OCI-LY1 (cell line): ENCODE measurements around the gene ROBO1.

Source experiments
- H2AFZ ChIP-seq: fragments of 200-600 bp; sonication (generic), shearing (Covaris generic); 2 replicates; pipeline ENCODE4 v1.6.0; 2014; ENCODE audit warnings: antibody characterized with exemption, mild to moderate bottlenecking, low read length
- H3F3A ChIP-seq: fragments of 200-600 bp; sonication (generic), shearing (Covaris generic); 2 replicates; pipeline ENCODE4 v1.6.0; 2014; ENCODE audit warnings: mild to moderate bottlenecking, antibody characterized with exemption, low read length, moderate library complexity; ENCODE audit not compliant: insufficient read depth
- H3K27ac ChIP-seq: fragments of 200-600 bp; sonication (generic); 2 replicates; pipeline ENCODE4 v1.5.1; 2014; ENCODE audit warnings: low read length, mixed run types, mild to moderate bottlenecking, low read depth; ENCODE audit not compliant: poor library complexity, severe bottlenecking
- H3K27me3 ChIP-seq: fragments of 200-600 bp; sonication (generic); 2 replicates; pipeline ENCODE4 v1.6.0; 2014; ENCODE audit warnings: antibody characterized with exemption, mild to moderate bottlenecking, low read length, moderate library complexity; ENCODE audit not compliant: insufficient read depth
- H3K36me3 ChIP-seq: fragments of 200-600 bp; sonication (generic); 2 replicates; pipeline ENCODE4 v1.6.1; 2014; ENCODE audit warnings: mild to moderate bottlenecking, antibody characterized with exemption, low read length, moderate library complexity, mixed read lengths; ENCODE audit not compliant: insufficient read depth
- H3K4me1 ChIP-seq: fragments of 200-600 bp; sonication (generic); 2 replicates; pipeline ENCODE4 v1.5.1; 2014; ENCODE audit warnings: mild to moderate bottlenecking, low read length, moderate library complexity; ENCODE audit not compliant: insufficient read depth, severe bottlenecking
- H3K4me2 ChIP-seq: fragments of 200-600 bp; sonication (generic), shearing (Covaris generic); 2 replicates; pipeline ENCODE4 v1.6.1; 2014; ENCODE audit warnings: low read length
- H3K4me3 ChIP-seq: fragments of 200-600 bp; sonication (generic); 2 replicates; pipeline ENCODE4 v1.5.1; 2014; ENCODE audit warnings: low read length, low read depth, mild to moderate bottlenecking, mixed read lengths; ENCODE audit not compliant: poor library complexity, severe bottlenecking
- H3K79me2 ChIP-seq: fragments of 200-600 bp; shearing (Covaris generic); 2 replicates; pipeline ENCODE4 v1.6.1; 2016; ENCODE audit warnings: mixed run types, low read length, mixed read lengths; ENCODE audit not compliant: insufficient read depth
- H3K9ac ChIP-seq: fragments of 200-600 bp; sonication (generic), shearing (Covaris generic); 2 replicates; pipeline ENCODE4 v1.6.1; 2014; ENCODE audit warnings: mild to moderate bottlenecking, low read length, mixed read lengths
- H3K9me2 ChIP-seq: fragments of 200-600 bp; sonication (generic), shearing (Covaris generic); 2 replicates; pipeline ENCODE4 v1.6.1; 2014; ENCODE audit warnings: low read depth, mild to moderate bottlenecking, low read length, mixed read lengths
- H3K9me3 ChIP-seq: fragments of 200-600 bp; shearing (Covaris generic); 2 replicates; pipeline ENCODE4 v1.6.1; 2014; ENCODE audit warnings: low read length, mixed read lengths
- H4K20me1 ChIP-seq: fragments of 200-600 bp; sonication (generic), shearing (Covaris generic); 2 replicates; pipeline ENCODE4 v1.6.0; 2016; ENCODE audit warnings: mild to moderate bottlenecking, low read length; ENCODE audit not compliant: insufficient read depth
- CTCF ChIP-seq: fragments of 200-600 bp; sonication (generic), shearing (Covaris generic); IDR thresholded peaks from 2 replicates; pipeline ENCODE4 v1.5.1; 2017; ENCODE audit warnings: mild to moderate bottlenecking, antibody characterized with exemption, low read length, moderate library complexity, mixed read lengths
- EZH2 ChIP-seq: fragments of 200-600 bp; sonication (generic), shearing (Covaris generic); IDR thresholded peaks from 2 replicates; pipeline ENCODE4 v1.8.0; 2017; ENCODE audit warnings: borderline replicate concordance, mixed run types, mild to moderate bottlenecking, antibody characterized with exemption, low read length, moderate library complexity, mixed read lengths

The ROBO1 gene

GRCh38 chr3:79003994-79004393 lies 763.8 kb downstream of the ROBO1 start:
- Histone ChIP-seq H3K9me2 (no peaks in the 10 kb centered on the region), H2AFZ (no peak overlapping the region), H3K9me3 (no peaks in the 10 kb centered on the region), H3K9ac (no peak overlapping the region), H3F3A (no peaks in the 10 kb centered on the region), H3K36me3 (no peaks in the 10 kb centered on the region), H3K4me2 (no peak overlapping the region), H4K20me1 (no peaks in the 10 kb centered on the region), H3K27ac (no peak overlapping the region), H3K4me1 (no peaks in the 10 kb centered on the region), H3K79me2 (no peaks in the 10 kb centered on the region), H3K4me3 (no peak overlapping the region), H3K27me3 (no peaks in the 10 kb centered on the region)
- no peak for TF ChIP-seq CTCF
- no peak for TF ChIP-seq EZH2

GRCh38 chr3:79002465-79003372 lies 765.1 kb downstream of the ROBO1 start:
- no peaks in the 10 kb centered on the region for H3K9me2 ChIP-seq
- no peak overlapping the region for H2AFZ ChIP-seq
- H4K20me1 ChIP-seq = no peaks in the 10 kb centered on the region
- no peak overlapping the region for H3K9ac ChIP-seq
- no peaks in the 10 kb centered on the region for H3K36me3 ChIP-seq
- TF ChIP-seq CTCF (no peak), EZH2 (no peak)
- H3K4me3 ChIP-seq = no peak overlapping the region
- no peaks in the 10 kb centered on the region for H3K27me3 ChIP-seq
- H3K4me1 ChIP-seq = no peaks in the 10 kb centered on the region
- no peak overlapping the region for H3K4me2 ChIP-seq
- no peak overlapping the region for H3K27ac ChIP-seq
- no peaks in the 10 kb centered on the region for H3K79me2 ChIP-seq
- no peaks in the 10 kb centered on the region for H3K9me3 ChIP-seq
- H3F3A ChIP-seq = no peaks in the 10 kb centered on the region

GRCh38 chr3:79001255-79001654 lies 766.5 kb downstream of the ROBO1 start:
- Histone ChIP-seq H4K20me1 (no peaks in the 10 kb centered on the region), H3K27ac (no peak overlapping the region), H3K4me2 (no peak overlapping the region), H3K9ac (no peak overlapping the region), H3K4me3 (no peak overlapping the region), H3K9me3 (no peaks in the 10 kb centered on the region), H3K27me3 (no peaks in the 10 kb centered on the region), H3F3A (no peaks in the 10 kb centered on the region), H3K79me2 (no peaks in the 10 kb centered on the region), H2AFZ (no peak overlapping the region), H3K9me2 (no peaks in the 10 kb centered on the region), H3K36me3 (no peaks in the 10 kb centered on the region), H3K4me1 (no peaks in the 10 kb centered on the region)
- no peak for TF ChIP-seq EZH2
- no peak for TF ChIP-seq CTCF
